CD4-positive, CD25-positive, alpha-beta regulatory T cell (primary cell): ENCODE measurements around the gene NME4. TPM values are rescaled to one million over a fixed set of nuclear protein-coding genes. Genes with fewer than 3 reads are reported as not detected.
A peak's percentile ranks its signal among the peaks of the same experiment; 100 is the strongest.
"Not testable (repeated sequence)": the region's sequence is repeated elsewhere in the genome, so short reads cannot be mapped to it uniquely, and the experiment has no call there.

ENCODE experiments used
- ATAC-seq, 2 donors: fragments of 150-1000 bp; cut with Tn5 transposase; one replicate each; pipeline ENCODE4 v1.10.0; 2021; ENCODE audit warnings: low read depth in 2 of 2, moderate number of reproducible peaks in 2 of 2, moderate library complexity in 1 of 2
- DNase-seq, 3 donors: peaks; one replicate each; pipeline versions ENCODE4 v3.0.0 to v3.0.0-alpha.2; 2012 to 2022; ENCODE audit warnings: mixed read lengths in 1 of 3
- H3K27ac ChIP-seq: one replicate; pipeline ENCODE4 v1.7.0; 2013; ENCODE audit warnings: mild to moderate bottlenecking, low read length; ENCODE audit not compliant: insufficient read depth, poor library complexity, severe bottlenecking
- H3K27me3 ChIP-seq: one replicate; pipeline ENCODE4 v1.7.0; 2013; ENCODE audit warnings: low read length; ENCODE audit not compliant: control insufficient read depth, insufficient read depth
- H3K36me3 ChIP-seq: one replicate; pipeline ENCODE4 v1.7.0; 2013; ENCODE audit warnings: mild to moderate bottlenecking, low read length, moderate library complexity; ENCODE audit not compliant: control insufficient read depth, insufficient read depth
- H3K4me1 ChIP-seq: 2 replicates; pipeline ENCODE4 v1.7.0; 2013; ENCODE audit warnings: mild to moderate bottlenecking, low read length; ENCODE audit not compliant: insufficient read depth, control insufficient read depth, poor library complexity, severe bottlenecking
- H3K4me3 ChIP-seq: one replicate; pipeline ENCODE4 v1.7.0; 2013; ENCODE audit warnings: low read depth, mild to moderate bottlenecking, low read length, moderate library complexity
- H3K9me3 ChIP-seq, 2 experiments: 1 replicate in 1 of 2; 2 replicates in 1 of 2; pipeline ENCODE4 v1.7.0; 2013; ENCODE audit warnings: low read length in 2 of 2, mild to moderate bottlenecking in 1 of 2, moderate library complexity in 1 of 2; ENCODE audit not compliant: control insufficient read depth in 2 of 2
- H3K27ac Mint-ChIP-seq, 3 donors: one replicate each; pipeline ENCODE4 v1.8.0; 2020 to 2022; ENCODE audit warnings: mild to moderate bottlenecking in 3 of 3, mixed read lengths in 3 of 3, moderate library complexity in 2 of 3
- H3K27me3 Mint-ChIP-seq: one replicate; pipeline ENCODE4 v1.8.0; 2022; ENCODE audit warnings: mild to moderate bottlenecking, mixed read lengths
- H3K36me3 Mint-ChIP-seq: one replicate; pipeline ENCODE4 v1.8.0; 2020; ENCODE audit warnings: mixed read lengths
- H3K4me1 Mint-ChIP-seq, 4 donors: one replicate each; pipeline ENCODE4 v1.8.0; 2020 to 2022; ENCODE audit warnings: mixed read lengths in 4 of 4, mild to moderate bottlenecking in 1 of 4
- H3K4me3 Mint-ChIP-seq, 4 donors: one replicate each; pipeline ENCODE4 v1.8.0; 2020 to 2022; ENCODE audit warnings: mild to moderate bottlenecking in 4 of 4, mixed read lengths in 4 of 4, moderate library complexity in 3 of 4
- H3K9me3 Mint-ChIP-seq, 7 donors: one replicate each; pipeline ENCODE4 v1.8.0; 2020 to 2022; ENCODE audit warnings: mixed read lengths in 7 of 7, mild to moderate bottlenecking in 3 of 7, moderate library complexity in 2 of 7
- polyA plus RNA-seq, 4 donors: library from polyadenylated mRNA; unstranded; fragments of 300-500 nt; fragmentation: Illumina TruSeq; gene quantifications; one replicate each; pipeline ENCODE4 v1.2.3, GENCODE V29; 2021
- total RNA-seq: library from RNA; stranded (reverse); gene quantifications from one replicate; pipeline ENCODE4 v1.2.3, GENCODE V29; 2022

Gene NME4
- total RNA-seq = 6.7 TPM
- polyA plus RNA-seq = 10 to 100 TPM; 16.2 to 29.8 (median 23.1) TPM

GRCh38 chr16:397135-397661 lies at the start of gene NME4:
Gene NME4 (plus strand): TSS chr16:397199. CDS start chr16:397223, 24 bp downstream.
- no peaks in the 10 kb centered on the region for H3K36me3 Mint-ChIP-seq
- H3K4me3 ChIP-seq = peak within 1 kb of the TSS; percentile 57
- H3K36me3 ChIP-seq = no peaks in the 10 kb centered on the region
- no peak for ATAC-seq
- DNase-seq = peak in 1 of 3 donors; percentile 17
- peak within 1 kb of the TSS; percentile 79 to 91 (median 88) for H3K4me3 Mint-ChIP-seq
- H3K4me1 Mint-ChIP-seq = peaks cover 4 to 32% (median 13%) of the 10 kb centered on the region in 4 donors
- peak within 1 kb of the TSS; percentile 85 to 97 (median 85) for H3K27ac Mint-ChIP-seq
- peak within 1 kb of the TSS; percentile 33 for H3K27ac ChIP-seq
- H3K9me3 Mint-ChIP-seq = peaks cover 0 to 6% (median 0%) of the 10 kb centered on the region in 7 donors
- H3K4me1 ChIP-seq = peaks cover 16% of the 10 kb centered on the region
- H3K9me3 ChIP-seq = no peaks in the 10 kb centered on the region
- H3K27me3 Mint-ChIP-seq = peaks cover 14% of the 10 kb centered on the region
- no peaks in the 10 kb centered on the region for H3K27me3 ChIP-seq

GRCh38 chr16:347203-347602 lies 49.8 kb upstream of the NME4 start:
- Histone ChIP-seq H3K4me1 (peaks cover 22% of the 10 kb centered on the region), H3K27ac (no peak overlapping the region), H3K36me3 (peaks cover 38% of the 10 kb centered on the region), H3K4me3 (no peak overlapping the region), H3K9me3 (no peaks in the 10 kb centered on the region), H3K27me3 (no peaks in the 10 kb centered on the region)
- Mint-ChIP-seq H3K4me3 (peak overlapping the region in 2 of 4 donors; percentile 12 to 23), H3K9me3 (no peaks in the 10 kb centered on the region), H3K27me3 (no peaks in the 10 kb centered on the region), H3K36me3 (peaks cover 25% of the 10 kb centered on the region), H3K27ac (peak overlapping the region in 1 of 3 donors; percentile 57), H3K4me1 (peaks cover 14 to 83% (median 59%) of the 10 kb centered on the region in 4 donors)
- ATAC-seq (no peak), DNase-seq (no peak)

- not testable (repeated sequence) for H3K9me3 ChIP-seq, H3K27ac ChIP-seq, H3K9me3 Mint-ChIP-seq, H3K27me3 Mint-ChIP-seq, DNase-seq, ATAC-seq, H3K27me3 ChIP-seq, H3K4me3 ChIP-seq
- H3K4me1 Mint-ChIP-seq = peaks cover 14 to 77% (median 49%) of the 10 kb centered on the region in 4 donors
- peaks cover 27% of the 10 kb centered on the region for H3K4me1 ChIP-seq
- H3K36me3 Mint-ChIP-seq = peaks cover 20% of the 10 kb centered on the region
- peaks cover 33% of the 10 kb centered on the region for H3K36me3 ChIP-seq
- H3K27ac Mint-ChIP-seq = peak overlapping the region in 1 of 3 donors; percentile 88
- H3K4me3 Mint-ChIP-seq = peak overlapping the region in 3 of 4 donors; percentile 3 to 56 (median 35)
Observed at GRCh38 chr16:348495-348894, 48.5 kb upstream of the NME4 start.

GRCh38 chr16:349211-349610 lies 47.8 kb upstream of the NME4 start:
- no peak overlapping the region for H3K27ac ChIP-seq

GRCh38 chr16:350203-350602 lies 46.8 kb upstream of the NME4 start:
- ATAC-seq (no peak), DNase-seq (no peak)
- Histone ChIP-seq H3K9me3 (no peaks in the 10 kb centered on the region), H3K4me1 (peaks cover 44% of the 10 kb centered on the region), H3K4me3 (no peak overlapping the region), H3K27ac (no peak overlapping the region), H3K27me3 (no peaks in the 10 kb centered on the region), H3K36me3 (peaks cover 23% of the 10 kb centered on the region)
- no peak overlapping the region for H3K27ac Mint-ChIP-seq
- H3K4me1 Mint-ChIP-seq = peaks cover 14 to 79% (median 50%) of the 10 kb centered on the region in 4 donors
- no peaks in the 10 kb centered on the region for H3K27me3 Mint-ChIP-seq
- no peaks in the 10 kb centered on the region for H3K9me3 Mint-ChIP-seq
- peak overlapping the region; percentile 71 to 94 (median 89) for H3K4me3 Mint-ChIP-seq
- H3K36me3 Mint-ChIP-seq = peaks cover 14% of the 10 kb centered on the region

More at GRCh38 chr16:349211-349610, 47.8 kb upstream of the NME4 start:
- H3K9me3 ChIP-seq = no peaks in the 10 kb centered on the region
- Mint-ChIP-seq H3K36me3 (peaks cover 20% of the 10 kb centered on the region), H3K27me3 (no peaks in the 10 kb centered on the region), H3K4me3 (peak overlapping the region in 3 of 4 donors; percentile 58 to 94 (median 60)), H3K4me1 (peaks cover 14 to 77% (median 48%) of the 10 kb centered on the region in 4 donors), H3K27ac (peak overlapping the region in 1 of 3 donors; percentile 42), H3K9me3 (no peaks in the 10 kb centered on the region)
- DNase-seq (no peak), ATAC-seq (no peak)
- H3K36me3 ChIP-seq = peaks cover 31% of the 10 kb centered on the region
- no peaks in the 10 kb centered on the region for H3K27me3 ChIP-seq
- H3K4me3 ChIP-seq = no peak overlapping the region
- H3K4me1 ChIP-seq = peaks cover 34% of the 10 kb centered on the region

GRCh38 chr16:351804-352520 lies 45.0 kb upstream of the NME4 start:
- H3K36me3 Mint-ChIP-seq = peaks cover 10% of the 10 kb centered on the region

GRCh38 chr16:352547-353403 lies 44.2 kb upstream of the NME4 start, which contains the start of gene AXIN1:
Gene AXIN1 (minus strand): TSS chr16:352723. CDS start chr16:347025, 5,698 bp downstream.
- H3K27ac Mint-ChIP-seq = peak within 1 kb of the TSS; percentile 84 to 95 (median 90)
- Histone ChIP-seq H3K4me1 (peaks cover 51% of the 10 kb centered on the region), H3K27me3 (no peaks in the 10 kb centered on the region), H3K4me3 (peak within 1 kb of the TSS; percentile 37), H3K27ac (peak within 1 kb of the TSS; percentile 73), H3K36me3 (peaks cover 5% of the 10 kb centered on the region), H3K9me3 (no peaks in the 10 kb centered on the region)
- H3K4me1 Mint-ChIP-seq = peaks cover 0 to 60% (median 35%) of the 10 kb centered on the region in 4 donors
- H3K36me3 Mint-ChIP-seq = peaks cover 7% of the 10 kb centered on the region
- no peaks in the 10 kb centered on the region for H3K27me3 Mint-ChIP-seq
- H3K9me3 Mint-ChIP-seq = no peaks in the 10 kb centered on the region
- ATAC-seq = peak; percentile 81 to 82
- DNase-seq = peak; percentile 98 to 100 (median 99)
- H3K4me3 Mint-ChIP-seq = peak within 1 kb of the TSS; percentile 94 to 97 (median 95)

More at GRCh38 chr16:351804-352520, 45.0 kb upstream of the NME4 start:
- Histone ChIP-seq H3K27ac (peak overlapping the region; percentile 61), H3K27me3 (no peaks in the 10 kb centered on the region), H3K36me3 (peaks cover 9% of the 10 kb centered on the region), H3K4me3 (peak overlapping the region; percentile 37), H3K9me3 (no peaks in the 10 kb centered on the region), H3K4me1 (peaks cover 51% of the 10 kb centered on the region)
- H3K4me3 Mint-ChIP-seq = peak overlapping the region; percentile 94 to 97 (median 95)
- peaks cover 0 to 68% (median 43%) of the 10 kb centered on the region in 4 donors for H3K4me1 Mint-ChIP-seq
- DNase-seq = peak in 2 of 3 donors; percentile 8 to 53
- peak overlapping the region; percentile 84 to 95 (median 90) for H3K27ac Mint-ChIP-seq
- H3K9me3 Mint-ChIP-seq = no peaks in the 10 kb centered on the region
- peak; percentile 8 for ATAC-seq
- no peaks in the 10 kb centered on the region for H3K27me3 Mint-ChIP-seq
